ENCODE measurements around the gene BRSK2.

Gene BRSK2

DNA sequence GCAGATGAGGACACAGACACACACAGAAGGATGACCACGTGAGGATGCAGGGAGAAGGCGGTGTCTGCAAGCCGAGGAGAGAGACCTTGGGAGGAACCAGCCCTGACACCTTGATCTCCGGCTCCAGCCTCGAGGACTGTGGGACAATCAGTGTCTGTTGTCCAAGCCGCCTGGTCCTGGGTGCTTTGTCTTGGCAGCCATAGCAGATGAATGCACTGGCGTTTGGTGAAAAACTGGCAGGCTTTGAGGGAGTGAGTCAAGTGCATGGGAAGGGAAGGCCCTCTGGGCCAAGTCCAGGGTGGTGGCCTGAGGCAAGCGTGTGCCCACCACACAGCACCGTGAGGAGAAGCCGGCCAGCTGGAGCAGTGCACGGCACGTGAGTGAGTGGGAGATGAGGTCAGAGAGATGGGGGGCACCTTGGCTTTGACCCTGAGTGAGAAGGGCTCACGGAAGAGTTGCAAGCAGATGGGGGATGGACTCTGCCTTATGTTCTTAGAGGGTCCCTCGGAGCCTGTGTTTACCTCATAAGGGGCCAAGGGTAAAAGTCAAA lies 12.4 kb upstream of the BRSK2 start:
- no peak for DNase-seq

DNA sequence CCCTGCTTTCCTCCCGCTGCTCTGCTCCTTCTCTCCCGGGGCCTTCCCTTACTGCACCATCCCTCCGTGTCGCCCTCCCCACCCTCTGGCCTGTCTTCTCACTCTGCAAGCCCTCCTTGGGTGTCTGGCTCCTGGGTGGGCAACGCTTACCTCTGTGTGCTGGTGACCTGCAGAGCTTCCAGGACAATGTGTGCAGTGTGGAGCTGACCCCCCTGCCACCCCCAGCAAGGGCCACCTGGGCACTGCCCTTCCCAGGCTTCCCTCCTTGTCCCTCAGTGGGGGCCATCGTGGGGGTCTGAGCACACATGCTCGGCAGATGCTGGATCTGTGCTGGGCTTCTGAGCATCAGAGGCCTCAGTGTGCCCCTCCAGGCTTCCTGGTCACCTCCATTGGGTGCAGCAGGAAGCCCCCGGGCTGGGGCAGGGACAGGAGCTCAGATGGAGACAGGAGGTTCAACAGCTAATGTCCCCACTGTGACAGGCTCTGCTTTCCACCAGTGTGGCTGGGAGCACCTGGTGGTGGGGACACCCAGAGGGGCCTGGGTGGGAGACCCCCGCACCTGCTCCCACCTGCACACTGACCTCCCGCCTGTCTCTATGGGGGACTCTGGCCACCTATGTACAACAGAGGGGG lies 7.8 kb upstream of the BRSK2 start:
- no peak for DNase-seq

DNA sequence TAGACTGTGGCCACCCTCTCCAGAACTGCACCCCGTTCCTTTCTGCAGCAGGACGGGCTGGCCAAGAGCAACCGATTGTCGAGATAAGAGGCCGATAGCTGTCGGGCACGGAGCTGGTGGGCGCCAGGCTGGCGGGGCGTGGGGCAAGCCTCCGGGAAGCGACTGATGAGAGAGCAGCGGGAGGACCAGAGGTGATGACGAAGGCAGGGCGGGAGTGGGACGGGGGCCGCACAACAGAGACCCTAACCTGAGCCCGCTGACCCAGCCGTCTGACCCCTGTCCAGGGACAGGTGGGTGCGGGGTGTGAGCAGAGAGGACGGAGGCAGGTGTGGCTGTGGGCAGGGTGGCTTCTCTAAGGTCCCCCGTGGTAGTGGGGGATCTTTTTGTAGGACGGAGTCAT lies 7.3 kb upstream of the BRSK2 start:
- no peak for DNase-seq

DNA sequence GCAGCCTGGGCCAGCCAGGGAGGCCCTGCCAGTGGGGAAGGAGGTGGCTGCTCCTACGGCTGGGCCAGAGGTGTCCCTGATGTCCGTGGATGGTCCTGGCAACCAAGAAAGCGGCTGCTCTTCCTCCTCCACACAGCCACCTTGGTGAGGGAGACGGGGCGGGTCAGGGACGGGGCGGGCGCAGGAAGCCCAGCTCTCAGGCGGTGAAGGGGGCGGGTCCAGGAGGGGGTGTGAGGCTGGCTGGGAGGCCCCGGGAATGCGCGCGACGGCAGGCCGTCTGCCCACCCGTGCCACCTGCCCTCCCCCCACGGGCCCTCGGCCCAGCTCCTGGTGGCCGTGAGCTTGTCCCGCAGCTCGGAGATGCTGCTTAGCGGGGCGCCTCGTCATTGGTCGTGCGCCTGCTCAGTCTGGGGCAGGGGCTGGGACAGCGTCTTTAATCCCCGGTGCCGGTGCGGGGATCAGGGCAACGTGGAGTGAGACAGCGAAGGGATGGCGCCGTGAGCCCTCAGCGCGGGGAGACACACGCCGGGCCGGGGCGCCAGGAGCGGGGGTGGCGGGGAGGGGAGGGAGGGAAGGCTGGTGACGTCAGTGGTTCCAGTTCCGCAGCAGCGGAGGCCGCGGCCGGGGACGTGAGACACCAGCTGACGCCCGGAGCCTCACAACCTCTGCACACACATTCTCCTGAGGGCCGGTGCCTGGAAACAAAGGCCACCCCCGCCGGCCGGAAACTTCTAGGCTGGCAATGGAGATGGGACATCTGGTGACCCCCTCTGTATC lies 6.7 kb upstream of the BRSK2 start:
- DNase-seq, result no peak

DNA sequence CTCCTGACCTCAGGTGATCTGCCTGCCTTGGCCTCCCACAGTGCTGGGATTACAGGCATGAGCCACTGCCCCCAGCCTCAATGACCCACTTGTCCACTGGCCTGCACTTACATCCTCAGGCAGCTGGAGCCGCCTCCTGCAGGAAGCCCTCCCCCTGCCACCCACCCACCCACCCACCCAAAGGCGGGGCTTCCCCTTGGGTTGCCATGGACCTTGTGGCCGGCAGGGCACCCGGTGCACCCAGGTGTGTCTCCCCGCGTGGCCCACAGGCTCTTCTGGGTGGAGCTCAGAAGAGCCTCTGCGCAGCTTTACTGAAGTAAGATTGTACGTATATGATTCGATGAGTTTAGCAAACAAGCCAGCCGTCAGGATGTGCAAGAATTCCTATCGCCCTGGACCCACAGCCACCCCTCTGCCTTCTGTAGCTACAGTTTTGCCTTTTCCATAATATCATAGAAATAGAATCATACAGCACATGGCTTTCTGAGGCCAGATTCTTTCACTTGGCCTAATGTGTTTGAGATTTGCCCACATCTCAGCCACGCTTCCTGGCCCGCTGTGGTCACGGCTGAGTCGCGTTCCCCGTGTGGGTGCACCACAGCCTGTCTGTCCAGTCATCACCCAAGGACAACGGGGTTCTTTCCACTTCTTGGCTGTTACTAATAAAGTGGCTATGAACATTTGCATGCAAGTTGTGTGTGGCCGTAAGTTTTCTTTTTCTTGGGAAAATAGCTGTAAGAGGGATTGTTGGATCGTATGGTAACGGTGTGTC lies 5.3 kb upstream of the BRSK2 start:
- DNase-seq, result no peak

DNA sequence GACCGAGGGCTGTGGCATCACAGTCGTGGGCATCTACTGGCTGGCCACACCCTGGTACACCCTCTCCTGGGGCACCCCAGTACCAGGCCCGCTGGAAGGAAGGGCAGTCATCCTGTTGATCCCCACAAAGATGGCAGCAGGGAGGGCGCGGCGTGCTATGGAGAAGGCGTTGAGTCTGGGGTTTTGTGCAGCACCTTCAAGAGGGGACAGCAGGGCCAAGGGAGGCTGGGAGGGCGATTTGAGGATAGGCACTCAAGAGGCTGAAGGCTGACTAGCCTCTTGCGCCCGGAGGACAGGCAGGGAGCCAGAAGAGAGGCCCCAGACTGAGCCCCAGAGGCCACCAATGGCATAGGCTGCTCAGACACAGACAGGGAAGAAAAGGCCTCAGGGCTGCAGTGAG lies 2.2 kb upstream of the BRSK2 start:
- no peak for DNase-seq

DNA sequence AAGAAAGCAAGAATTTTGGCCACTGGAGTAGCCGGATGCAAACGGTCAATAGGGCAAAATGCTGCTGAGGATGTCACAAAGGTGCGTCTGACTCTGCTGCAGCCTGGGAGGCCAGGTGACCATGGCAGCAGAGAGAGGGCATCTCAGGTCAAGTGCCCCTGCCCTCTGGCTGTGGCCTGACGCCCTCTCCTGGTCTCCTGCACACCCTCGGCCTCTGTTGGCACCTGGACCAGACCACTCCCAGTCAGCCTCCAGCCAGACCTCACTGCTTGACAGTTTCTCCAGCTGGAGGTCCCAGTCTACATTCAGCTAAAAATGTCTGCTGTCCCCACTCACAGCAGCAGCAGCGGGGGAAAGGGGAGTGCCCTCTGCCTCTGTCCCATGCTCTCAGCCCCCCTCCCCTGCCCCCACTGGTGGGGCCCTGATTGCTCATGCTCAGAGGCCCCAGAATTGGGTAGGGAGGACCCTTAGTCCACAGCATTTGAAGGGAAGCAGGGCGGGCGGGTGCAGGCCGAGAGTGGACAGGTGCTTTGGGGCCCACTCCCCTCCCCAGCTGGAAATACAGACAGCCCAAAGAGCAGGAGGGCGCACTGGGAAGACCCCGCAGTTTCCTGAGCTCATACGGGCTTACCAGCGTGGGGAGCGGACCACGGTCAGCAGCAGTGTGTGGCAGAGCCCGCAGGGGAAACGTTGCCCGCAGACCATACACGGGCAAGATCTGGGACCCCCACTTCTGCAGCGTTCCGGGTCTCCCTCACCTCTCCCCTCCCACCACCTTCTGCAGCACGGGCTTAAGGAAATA lies 1.6 kb upstream of the BRSK2 start:
- no peak for DNase-seq

DNA sequence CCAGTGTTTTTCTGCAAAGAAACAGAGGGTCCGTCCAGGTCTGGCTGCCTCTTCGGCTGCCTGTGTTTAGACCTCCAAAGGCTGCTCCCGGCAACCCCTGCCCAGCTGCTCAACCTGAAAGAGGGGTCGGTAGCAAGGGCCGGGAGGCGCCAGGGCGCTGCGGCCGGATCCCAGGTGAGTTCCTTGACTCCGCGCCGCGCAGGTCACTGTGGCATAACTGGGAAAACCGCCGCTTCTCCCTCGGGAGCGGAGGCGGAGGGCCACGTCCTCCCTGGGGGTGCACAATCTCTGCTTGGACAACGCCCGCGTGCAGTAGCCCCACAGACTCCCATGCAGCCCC lies 1.0 kb upstream of the BRSK2 start:
- no peak for DNase-seq

DNA sequence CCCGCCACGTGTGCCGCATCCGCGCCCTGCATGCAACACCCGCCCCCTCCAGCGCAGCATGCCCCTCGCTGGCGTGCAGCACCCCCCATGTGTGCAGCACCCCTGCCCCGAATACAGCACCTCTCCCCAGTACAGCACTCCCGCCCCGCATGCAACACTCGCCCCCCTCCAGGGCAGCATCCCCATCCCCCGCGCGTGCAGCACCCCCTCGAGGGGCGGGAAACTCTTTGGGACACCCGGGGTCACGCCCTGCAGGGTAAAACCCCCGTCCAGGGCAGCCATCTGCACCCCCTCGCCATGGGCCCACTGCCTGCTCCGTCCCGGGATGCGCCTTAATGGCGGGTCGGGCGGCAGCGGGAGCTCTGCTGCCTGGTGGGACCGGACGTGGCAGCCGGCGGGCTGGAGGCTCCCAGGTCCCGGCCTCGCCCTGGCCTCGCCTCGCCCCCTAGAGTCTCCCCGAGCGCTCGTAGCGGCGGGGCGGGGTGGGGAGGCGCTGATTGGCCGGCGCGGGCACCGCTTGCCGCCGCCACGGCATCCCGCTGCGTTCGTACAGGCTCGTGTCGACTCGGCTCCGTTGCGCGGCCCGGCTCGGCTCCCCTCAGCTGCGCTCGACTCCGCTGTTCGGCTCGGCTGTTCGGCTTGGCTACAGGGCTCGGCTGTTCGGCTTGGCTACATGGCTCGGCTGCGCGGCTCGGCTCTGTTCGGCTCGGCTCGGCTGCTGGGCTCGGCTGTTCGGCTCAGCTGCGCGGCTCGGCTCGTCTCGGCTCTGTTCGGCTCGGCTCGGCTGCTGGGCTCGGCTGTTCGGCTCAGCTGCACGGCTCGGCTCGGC lies 417 bp upstream of the BRSK2 start:
- peak; percentile 80 for DNase-seq

DNA sequence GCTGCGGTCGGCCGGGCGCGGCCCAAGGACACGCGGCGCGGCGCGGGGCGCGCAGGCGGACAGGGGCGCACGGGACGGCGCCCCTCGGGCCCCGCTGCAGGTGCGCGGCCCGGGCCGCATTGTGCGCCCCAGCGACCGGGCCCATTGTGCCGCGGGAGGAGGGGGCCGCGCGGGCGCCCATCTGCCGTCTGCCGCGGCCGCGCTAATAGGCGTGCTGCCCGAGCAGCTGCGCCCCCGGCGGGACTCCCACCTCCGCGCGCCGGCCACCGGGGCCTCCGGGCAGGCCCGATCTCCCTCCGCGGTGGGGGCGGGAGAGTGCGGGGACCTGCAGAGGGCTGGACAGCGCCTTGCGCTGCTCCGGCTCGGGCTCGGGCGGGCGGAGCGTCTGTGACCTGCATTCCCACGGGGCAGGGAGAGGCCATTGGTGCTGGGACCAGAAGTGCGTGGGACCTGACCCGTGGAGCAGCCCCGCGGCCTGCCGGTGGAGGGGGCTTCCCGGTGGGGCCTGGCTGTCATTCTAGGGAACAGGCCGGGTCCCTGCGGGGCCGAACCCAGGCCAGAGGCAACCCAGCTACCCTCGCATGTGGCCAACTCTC lies 933 bp downstream of the BRSK2 start:
- DNase-seq, result no peak

DNA sequence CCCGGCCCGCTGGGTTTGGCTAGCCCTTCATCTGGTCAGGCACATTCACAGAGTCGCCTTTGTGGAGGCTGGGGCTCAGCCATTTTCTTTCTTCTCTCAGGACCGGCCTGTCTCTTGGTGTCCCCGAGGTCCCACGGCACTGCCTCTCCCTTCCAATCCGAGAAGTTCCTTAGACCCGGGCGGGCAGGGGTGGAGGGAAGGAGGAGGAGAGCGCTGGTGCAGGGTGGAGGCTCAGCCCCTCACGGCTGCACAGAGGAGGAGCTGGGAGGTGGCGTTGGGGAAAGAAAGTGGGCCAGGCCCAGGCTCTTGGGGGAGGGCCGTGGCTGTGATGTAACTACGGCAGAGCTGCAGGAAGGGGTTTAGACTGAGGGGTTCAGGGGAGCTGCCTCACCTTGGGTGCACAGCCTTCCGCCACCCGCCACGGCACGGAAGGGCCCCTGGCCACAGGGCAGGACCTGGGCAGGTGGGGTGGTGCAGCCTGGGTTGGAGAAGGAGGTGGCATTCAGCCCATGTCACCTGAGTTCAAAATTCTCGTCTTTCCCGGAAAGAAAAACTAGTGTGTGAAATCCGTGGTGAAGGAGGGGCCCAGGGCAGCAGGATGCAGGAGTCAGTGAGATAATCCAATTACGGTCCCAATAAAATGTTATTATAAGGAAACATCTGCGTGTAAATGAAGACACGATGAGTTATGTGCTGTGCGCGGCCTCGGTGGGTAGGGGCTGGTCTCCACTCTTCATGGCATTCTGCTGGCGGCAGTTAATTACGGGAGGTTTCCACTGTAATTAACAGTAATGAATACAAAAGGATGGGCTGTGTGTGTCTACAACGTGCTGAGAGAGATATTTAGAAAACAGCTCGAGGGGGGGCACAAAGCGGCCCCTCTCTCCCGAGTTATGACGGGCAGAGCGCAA lies 1.7 kb downstream of the BRSK2 start:
- no peak for DNase-seq

DNA sequence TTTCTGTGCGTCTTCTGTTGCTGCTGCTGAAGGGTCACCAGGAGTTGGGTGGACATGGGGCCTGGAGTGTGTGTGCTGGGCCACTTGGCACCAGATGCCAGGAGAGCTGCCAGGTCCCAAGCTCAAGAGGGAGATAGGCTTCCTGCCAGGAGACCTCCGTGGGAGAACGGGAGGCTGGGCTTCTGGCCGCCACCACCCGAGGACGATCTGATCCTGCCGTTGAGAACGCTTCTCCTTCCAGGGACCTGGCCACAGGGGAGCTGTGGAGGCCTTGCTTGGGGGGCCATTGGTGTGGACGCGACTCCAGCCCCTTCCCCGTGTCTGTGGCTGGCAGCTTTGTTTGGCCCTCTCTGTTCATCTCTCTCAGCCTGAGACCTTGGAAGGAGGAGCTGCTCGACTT lies 2.4 kb downstream of the BRSK2 start:
- no peak for DNase-seq

DNA sequence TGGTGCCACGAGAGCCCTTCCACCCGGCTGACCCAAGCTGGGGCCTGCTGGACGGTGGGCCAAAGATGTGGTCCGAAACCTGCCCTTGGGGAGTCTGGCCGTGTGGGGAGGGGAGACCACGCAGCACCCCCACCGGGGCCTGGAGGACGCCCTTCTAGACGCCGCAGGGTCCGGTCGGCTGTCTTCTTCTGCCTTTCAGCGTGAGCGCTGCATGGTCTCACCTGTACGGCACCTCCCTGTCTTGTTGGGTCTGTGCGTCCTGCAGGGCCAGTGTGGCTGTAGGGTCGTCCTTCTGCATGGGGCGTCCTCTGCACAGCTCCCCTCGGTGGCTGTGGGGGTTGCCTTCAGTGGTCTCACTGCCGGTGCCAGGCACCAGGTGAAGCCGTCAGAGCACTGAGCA lies 2.8 kb downstream of the BRSK2 start:
- DNase-seq, result no peak

DNA sequence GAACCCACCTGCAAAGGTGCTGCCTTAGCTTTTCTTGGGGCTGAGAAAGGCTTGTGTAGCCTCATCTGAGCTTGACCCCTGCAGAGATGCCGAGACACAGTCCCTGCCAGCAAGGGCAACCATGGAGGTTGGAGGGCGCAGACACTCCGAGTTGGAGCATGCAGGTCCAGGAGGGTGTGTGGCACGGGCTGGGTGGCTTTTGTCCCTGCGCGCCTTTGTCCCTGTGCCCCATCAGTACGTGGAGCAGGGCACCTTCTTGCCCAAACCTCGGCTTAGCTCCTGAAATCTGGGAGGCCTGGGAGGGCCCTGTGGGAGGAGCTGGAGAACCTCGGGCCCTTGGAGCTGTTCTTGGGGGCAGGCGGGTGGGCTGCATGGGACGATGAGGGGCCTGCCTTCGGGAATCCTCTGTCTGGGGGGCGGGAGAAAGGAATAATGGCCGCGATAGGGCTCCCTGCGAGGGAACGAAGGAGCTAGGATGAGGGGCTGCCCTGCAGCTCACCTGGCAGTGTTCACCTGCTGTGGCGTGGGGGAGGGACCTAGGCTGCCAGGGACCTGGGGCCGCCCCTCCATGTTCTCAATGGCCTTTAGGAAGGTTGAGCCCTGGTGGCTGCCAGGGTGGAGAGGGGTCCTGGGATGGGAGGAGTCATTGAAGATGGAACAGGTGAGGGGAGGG lies 3.4 kb downstream of the BRSK2 start:
- no peak for DNase-seq

DNA sequence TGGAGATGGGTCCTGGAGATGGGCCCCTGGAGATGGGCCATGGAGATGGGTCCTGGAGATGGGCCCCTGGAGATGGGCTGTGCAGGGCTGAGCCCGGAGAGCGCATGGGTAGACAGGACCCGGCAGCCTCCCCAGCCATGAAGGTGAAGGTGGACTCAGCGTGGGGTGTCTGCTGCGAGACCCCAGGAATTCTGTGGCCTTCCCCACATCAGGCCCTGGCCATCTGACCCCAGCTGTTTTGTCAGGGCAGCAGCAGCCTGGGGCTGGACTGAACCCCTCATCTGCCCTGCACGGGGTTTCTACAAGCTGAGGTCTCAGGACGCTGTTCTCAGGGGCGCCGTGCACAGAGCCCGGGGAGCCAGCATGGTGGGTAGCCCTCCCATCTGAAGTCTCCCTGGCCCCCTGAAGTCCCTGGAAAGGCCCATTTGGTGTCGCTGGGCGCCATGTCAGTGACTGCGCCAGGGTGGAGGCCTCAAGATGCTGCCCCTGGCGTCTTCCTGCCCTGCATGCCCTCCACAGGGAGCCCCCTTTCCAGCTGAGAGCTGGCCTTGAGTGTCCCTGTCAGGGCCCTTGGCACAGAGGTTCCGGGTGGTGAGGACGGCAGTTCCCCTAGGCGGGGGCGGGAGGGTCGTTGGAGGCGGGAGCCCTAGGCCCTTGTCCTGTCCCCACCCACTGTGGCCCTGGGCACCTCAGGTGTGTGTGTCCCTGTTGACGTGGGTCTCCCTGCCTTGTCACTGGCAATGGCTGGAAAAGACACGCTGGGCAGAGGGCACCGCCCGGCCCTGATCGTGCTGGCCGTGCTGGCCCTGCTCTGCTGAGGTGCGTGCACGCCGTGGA lies 5.4 kb downstream of the BRSK2 start:
- DNase-seq, result no peak

DNA sequence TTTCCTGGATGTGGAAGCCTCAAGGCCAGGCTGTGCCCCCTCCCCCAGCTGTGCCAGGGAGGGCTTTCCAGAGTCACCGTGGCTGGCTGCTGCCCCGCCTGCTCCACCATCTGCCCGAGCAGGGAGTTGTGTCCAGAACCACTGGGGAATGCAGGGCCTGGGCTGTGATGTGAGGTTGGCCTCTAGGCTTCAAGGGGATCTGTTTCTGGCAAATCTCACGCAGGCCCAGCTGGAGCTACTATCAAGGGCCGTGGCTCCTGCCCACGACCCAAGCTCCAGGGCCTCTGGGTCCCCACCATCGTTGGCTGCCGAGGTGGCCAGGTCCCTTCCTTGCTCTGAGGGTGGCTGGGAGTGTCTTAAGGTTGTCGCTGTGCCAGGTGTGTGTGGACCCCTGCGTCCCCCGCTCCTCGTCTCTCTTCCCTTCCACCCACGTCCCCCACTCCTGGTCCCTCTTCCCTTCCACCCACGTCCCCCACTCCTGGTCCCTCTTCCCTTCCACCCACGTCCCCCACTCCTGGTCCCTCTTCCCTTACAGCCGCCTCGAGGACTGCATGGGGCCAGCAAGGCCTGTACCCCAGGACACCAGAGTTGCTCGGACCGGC lies 6.1 kb downstream of the BRSK2 start:
- no peak for DNase-seq

DNA sequence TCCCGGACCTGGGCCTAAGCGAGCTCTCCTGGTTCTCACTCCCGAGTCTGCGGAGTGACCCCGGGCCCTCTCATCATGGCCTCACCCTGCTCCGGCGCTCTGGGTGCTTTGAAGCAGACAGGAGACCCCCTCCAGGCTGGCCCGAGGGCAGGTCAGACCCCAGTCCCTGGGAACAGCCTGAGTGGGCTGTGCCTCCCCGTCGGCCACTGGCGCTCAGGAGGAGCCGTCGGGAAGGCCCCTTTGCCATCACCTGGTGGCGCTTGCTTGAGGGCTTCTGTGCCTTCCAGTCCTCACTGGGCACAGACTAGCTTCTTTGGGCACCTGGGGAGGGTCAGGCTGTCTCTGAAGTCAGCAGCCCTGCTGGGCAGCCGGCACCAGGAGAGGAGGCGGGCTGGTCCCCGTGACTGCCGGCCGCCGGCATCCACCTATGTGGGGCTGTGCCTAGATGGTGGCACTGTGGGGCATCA lies 6.7 kb downstream of the BRSK2 start:
- no peak for DNase-seq

DNA sequence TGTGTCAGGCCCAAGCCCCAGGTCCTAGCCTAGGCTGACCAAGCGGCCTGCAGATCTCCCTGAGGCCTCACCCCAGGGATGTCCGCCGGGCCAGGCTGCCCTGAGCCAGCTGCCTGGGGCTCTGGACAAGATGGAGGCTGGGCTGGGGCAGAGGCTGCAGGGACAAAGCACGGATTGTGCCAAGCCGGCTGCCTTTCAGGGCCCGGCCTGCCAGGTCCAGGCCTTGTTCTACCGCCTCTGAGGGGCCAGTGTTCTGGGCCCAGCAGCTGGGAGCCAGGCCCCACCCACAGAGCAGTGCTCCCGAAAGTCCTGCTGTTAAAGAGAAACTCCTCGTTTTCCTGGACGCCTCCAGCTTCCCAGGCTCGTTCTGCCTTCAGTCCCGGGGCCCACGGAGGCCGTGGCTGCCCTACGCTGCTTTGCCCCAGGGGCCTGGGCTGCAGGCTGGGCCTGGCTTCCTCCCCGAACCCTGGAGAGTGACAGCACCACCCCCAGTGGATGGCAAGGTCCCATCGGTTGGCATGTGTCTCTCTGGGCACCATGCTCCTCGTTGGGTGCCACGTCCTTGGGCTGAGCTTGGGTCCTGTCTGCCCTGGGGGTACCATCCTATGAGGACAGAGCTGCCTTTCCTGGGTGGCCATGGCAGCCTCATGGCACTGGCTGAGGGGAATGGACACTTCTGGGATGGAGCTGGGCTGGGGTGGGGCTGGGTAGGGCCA lies 7.6 kb downstream of the BRSK2 start:
- DNase-seq, result no peak

Data from DMS 273 treated with DMSO at 0.1 percent for 48 hours (cell line).